Measurements from ENCODE around the gene PSEN1. TPM values are rescaled to one million over a fixed set of nuclear protein-coding genes. Genes with fewer than 3 reads are reported as not detected.

Gene PSEN1
- total and polyA plus RNA-seq, 10 of the 15 experiments (the other 5 are each of a cell fraction or from before 2014, with no cell fraction given) = 8.9 to 32.3 (median 21.8) TPM

DNA sequence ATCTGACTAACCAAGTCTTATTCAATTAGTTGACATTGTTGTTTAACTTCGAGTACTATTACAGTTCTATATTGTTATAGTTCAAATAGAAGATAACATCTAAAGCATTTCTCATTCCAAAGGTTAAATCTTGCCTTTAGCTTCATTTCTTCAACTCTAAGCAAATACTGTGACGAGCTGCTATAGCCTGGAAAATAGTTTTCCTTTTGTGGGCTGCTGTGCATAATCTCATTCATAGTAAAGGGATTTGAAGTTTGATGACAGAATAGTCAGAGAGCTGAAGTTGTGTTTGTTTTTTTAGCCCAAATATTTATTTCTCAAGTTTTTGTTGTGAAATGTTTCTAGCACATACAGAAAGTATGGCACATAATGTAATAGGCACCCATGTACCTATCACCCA, 13.4 kb downstream of the PSEN1 start:
- DNase-seq (ENCODE audit: low read depth, low spot score) (no peak), ATAC-seq (no peak), FAIRE-seq (no peak)
- Histone ChIP-seq H3K9me3 (replicated peaks; ENCODE audit: control insufficient read depth, insufficient read depth, low read length) (no peaks in the 10 kb centered on the region), H4K20me1 (ENCODE audit: control insufficient read depth, insufficient read depth) (no peaks in the 10 kb centered on the region), H2AFZ (ENCODE audit: control insufficient read depth, low read depth, low read length) (no peak overlapping the region), H3K4me2 (ENCODE audit: control insufficient read depth, insufficient read depth) (no peak overlapping the region), H3K4me3 (no peak overlapping the region), H3K9ac (ENCODE audit: control insufficient read depth, insufficient read depth, low read length) (no peak overlapping the region), H3K27ac (ENCODE audit: control insufficient read depth, insufficient read depth) (no peak overlapping the region), H3K36me3 (ENCODE audit: control insufficient read depth in 2 of 2, insufficient read depth in 2 of 2, low read length in 1 of 2) (peaks cover 2 to 12% of the 10 kb centered on the region in 2 experiments), H3K4me1 (ENCODE audit: control insufficient read depth, insufficient read depth, low read length) (no peaks in the 10 kb centered on the region), H3K79me2 (ENCODE audit: control insufficient read depth, insufficient read depth, low read length) (peaks cover 20% of the 10 kb centered on the region), H3K27me3 (replicated peaks in 1 of 2; ENCODE audit: control insufficient read depth in 2 of 2, insufficient read depth in 2 of 2, low read length in 1 of 2) (no peaks in the 10 kb centered on the region)
- POLR2A ChIA-PET = interaction anchor here (0.5 kb wide), 2 partner anchors 10 to 1178 kb away, joined by 4 to 5 read pairs; no protein-coding TSS in a partner anchor
- CTCF ChIA-PET = no interaction called here
- in situ Hi-C loops (cut with MboI) = no loop called here
- intact Hi-C loops (cut with micrococcal nuclease; ENCODE audit: unreplicated experiment) = no loop called here
- no TSS peak for BruUV-seq (replicated peaks)
- 75% methylated on average over 2 of the region's 2 CpGs for WGBS (ENCODE audit: insufficient coverage, insufficient replicate concordance, low lambda C conversion rate, missing lambda C conversion rate)
- SMC1A ChIA-PET (ENCODE audit: uncharacterized antibody, unreplicated experiment) = no interaction called here
- RAD21 ChIA-PET (ENCODE audit: unreplicated experiment) = no interaction called here
- TF ChIP-seq SREBF1 (IDR thresholded peaks at IDR 0.05; ENCODE audit: low read length) (no peak), SUPT20H (IDR thresholded peaks at IDR 0.05; ENCODE audit: borderline replicate concordance, control insufficient read depth, low read depth, low read length) (no peak), ETV6 (conservative IDR thresholded peaks at IDR 0.05 in 1 of 2, IDR thresholded peaks at IDR 0.05 in 1 of 2; ENCODE audit: borderline replicate concordance in 1 of 2, low read depth in 1 of 2) (no peak), BHLHE40 (IDR thresholded peaks at IDR 0.05; ENCODE audit: borderline replicate concordance in 1 of 2, low read depth in 2 of 2, low read length in 1 of 2) (no peak), RFX5 (IDR thresholded peaks at IDR 0.05; ENCODE audit: low read depth, low read length) (no peak), POU2F2 (IDR thresholded peaks at IDR 0.05; ENCODE audit: borderline replicate concordance, low read depth, low read length) (no peak), SRF (IDR thresholded peaks at IDR 0.05; ENCODE audit: low read depth in 2 of 2, low read length in 2 of 2) (no peak), CHD1 (IDR thresholded peaks at IDR 0.05; ENCODE audit: low read depth, low read length) (no peak), FOS (IDR thresholded peaks at IDR 0.05; ENCODE audit: borderline replicate concordance, extremely low read depth, insufficient read length) (no peak), HDGF (IDR thresholded peaks at IDR 0.05) (no peak), ZBED1 (IDR thresholded peaks at IDR 0.05; ENCODE audit: borderline replicate concordance) (no peak)
- TF ChIP-seq, protein P1, sequence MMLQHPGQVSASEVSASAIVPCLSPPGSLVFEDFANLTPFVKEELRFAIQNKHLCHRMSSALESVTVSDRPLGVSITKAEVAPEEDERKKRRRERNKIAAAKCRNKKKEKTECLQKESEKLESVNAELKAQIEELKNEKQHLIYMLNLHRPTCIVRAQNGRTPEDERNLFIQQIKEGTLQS (IDR thresholded peaks at IDR 0.05; ENCODE audit: borderline replicate concordance, extremely low read depth, low read depth, low read length) = no peak
- TF ChIP-seq, protein P2, sequence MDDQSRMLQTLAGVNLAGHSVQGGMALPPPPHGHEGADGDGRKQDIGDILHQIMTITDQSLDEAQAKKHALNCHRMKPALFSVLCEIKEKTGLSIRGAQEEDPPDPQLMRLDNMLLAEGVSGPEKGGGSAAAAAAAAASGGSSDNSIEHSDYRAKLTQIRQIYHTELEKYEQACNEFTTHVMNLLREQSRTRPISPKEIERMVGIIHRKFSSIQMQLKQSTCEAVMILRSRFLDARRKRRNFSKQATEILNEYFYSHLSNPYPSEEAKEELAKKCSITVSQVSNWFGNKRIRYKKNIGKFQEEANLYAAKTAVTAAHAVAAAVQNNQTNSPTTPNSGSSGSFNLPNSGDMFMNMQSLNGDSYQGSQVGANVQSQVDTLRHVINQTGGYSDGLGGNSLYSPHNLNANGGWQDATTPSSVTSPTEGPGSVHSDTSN (IDR thresholded peaks at IDR 0.05; ENCODE audit: insufficient replicate concordance, low read depth, low read length) = no peak
- TF ChIP-seq, protein P3, sequence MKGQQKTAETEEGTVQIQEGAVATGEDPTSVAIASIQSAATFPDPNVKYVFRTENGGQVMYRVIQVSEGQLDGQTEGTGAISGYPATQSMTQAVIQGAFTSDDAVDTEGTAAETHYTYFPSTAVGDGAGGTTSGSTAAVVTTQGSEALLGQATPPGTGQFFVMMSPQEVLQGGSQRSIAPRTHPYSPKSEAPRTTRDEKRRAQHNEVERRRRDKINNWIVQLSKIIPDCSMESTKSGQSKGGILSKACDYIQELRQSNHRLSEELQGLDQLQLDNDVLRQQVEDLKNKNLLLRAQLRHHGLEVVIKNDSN (IDR thresholded peaks at IDR 0.05; ENCODE audit: borderline replicate concordance, extremely low read length, insufficient read depth, low read depth, low read length) = no peak
- TF ChIP-seq, protein P4, sequence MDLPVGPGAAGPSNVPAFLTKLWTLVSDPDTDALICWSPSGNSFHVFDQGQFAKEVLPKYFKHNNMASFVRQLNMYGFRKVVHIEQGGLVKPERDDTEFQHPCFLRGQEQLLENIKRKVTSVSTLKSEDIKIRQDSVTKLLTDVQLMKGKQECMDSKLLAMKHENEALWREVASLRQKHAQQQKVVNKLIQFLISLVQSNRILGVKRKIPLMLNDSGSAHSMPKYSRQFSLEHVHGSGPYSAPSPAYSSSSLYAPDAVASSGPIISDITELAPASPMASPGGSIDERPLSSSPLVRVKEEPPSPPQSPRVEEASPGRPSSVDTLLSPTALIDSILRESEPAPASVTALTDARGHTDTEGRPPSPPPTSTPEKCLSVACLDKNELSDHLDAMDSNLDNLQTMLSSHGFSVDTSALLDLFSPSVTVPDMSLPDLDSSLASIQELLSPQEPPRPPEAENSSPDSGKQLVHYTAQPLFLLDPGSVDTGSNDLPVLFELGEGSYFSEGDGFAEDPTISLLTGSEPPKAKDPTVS (IDR thresholded peaks at IDR 0.05; ENCODE audit: low read depth, low read length) = no peak
- TF ChIP-seq, protein P5, sequence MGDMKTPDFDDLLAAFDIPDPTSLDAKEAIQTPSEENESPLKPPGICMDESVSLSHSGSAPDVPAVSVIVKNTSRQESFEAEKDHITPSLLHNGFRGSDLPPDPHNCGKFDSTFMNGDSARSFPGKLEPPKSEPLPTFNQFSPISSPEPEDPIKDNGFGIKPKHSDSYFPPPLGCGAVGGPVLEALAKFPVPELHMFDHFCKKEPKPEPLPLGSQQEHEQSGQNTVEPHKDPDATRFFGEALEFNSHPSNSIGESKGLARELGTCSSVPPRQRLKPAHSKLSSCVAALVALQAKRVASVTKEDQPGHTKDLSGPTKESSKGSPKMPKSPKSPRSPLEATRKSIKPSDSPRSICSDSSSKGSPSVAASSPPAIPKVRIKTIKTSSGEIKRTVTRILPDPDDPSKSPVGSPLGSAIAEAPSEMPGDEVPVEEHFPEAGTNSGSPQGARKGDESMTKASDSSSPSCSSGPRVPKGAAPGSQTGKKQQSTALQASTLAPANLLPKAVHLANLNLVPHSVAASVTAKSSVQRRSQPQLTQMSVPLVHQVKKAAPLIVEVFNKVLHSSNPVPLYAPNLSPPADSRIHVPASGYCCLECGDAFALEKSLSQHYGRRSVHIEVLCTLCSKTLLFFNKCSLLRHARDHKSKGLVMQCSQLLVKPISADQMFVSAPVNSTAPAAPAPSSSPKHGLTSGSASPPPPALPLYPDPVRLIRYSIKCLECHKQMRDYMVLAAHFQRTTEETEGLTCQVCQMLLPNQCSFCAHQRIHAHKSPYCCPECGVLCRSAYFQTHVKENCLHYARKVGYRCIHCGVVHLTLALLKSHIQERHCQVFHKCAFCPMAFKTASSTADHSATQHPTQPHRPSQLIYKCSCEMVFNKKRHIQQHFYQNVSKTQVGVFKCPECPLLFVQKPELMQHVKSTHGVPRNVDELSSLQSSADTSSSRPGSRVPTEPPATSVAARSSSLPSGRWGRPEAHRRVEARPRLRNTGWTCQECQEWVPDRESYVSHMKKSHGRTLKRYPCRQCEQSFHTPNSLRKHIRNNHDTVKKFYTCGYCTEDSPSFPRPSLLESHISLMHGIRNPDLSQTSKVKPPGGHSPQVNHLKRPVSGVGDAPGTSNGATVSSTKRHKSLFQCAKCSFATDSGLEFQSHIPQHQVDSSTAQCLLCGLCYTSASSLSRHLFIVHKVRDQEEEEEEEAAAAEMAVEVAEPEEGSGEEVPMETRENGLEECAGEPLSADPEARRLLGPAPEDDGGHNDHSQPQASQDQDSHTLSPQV (IDR thresholded peaks at IDR 0.05) = no peak

Measured in GM12878 (cell line).